ENCODE data around the gene UQCC2. TPM values are rescaled to one million over a fixed set of nuclear protein-coding genes. Genes with fewer than 3 reads are reported as not detected.
A peak's percentile ranks its signal among the peaks of the same experiment; 100 is the strongest.

Gene UQCC2
- total RNA-seq, 1 experiment from 2014 or later = 48.9 TPM

DNA sequence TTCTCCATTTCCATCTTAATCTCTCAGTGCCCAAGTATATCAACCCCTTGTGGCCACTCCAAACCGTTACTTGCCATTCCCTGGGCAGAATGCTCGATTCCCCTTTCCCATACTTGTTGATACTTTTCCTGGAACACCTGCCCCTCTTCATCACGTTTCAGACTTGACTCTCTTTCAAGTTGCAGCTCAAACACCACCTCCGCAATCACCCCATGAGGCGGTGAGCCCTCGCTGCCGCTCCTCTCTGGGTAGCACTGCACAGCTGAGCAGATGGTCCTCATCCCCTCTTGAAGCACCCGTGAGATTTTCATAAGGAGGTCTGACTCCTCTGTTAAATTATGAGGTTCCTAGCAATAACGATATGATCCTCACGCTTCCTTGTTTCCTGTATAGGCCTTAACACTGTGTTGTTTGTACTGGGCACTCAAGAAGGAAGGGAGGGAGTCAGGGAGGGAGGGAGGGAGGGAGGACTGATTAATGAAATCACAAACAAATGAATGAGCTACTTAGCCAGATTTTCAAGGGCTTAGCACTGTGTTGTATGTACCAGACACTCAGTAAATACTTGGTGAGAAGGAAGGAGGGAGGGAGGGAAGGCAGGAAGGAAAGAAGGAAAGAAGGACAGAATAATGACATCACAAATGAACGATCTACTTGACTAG is 8.0 kb upstream of the UQCC2 start:
- no peaks in the 10 kb centered on the region for H3K79me2 ChIP-seq (ENCODE audit: low read length)
- H4K20me1 ChIP-seq (ENCODE audit: insufficient read depth, low read depth, low read length) = peaks cover 9% of the 10 kb centered on the region; the same call in 1 of the 2 replicates
- no peak overlapping the region for H2AFZ ChIP-seq (ENCODE audit: low read length)
- no peaks in the 10 kb centered on the region for H3K36me3 ChIP-seq (ENCODE audit: insufficient read depth, low read length)
- H3K9ac ChIP-seq (ENCODE audit: low read length) = no peak overlapping the region
- no peak overlapping the region for H3K4me2 ChIP-seq (ENCODE audit: low read depth, low read length, poor library complexity, severe bottlenecking)
- no peaks in the 10 kb centered on the region for H3K9me3 ChIP-seq (ENCODE audit: low read length)
- DNase-seq = no peak
- H3K9me2 ChIP-seq (replicated peaks; ENCODE audit: insufficient read depth, low read length) = no peaks in the 10 kb centered on the region
- no peak overlapping the region for H3K4me3 ChIP-seq (ENCODE audit: low read length)
- H3K4me1 ChIP-seq (ENCODE audit: low read length) = peaks cover 17% of the 10 kb centered on the region
- H3K27ac ChIP-seq (ENCODE audit: low read length) = no peak overlapping the region
- H3K27me3 ChIP-seq (ENCODE audit: low read length) = no peaks in the 10 kb centered on the region

DNA sequence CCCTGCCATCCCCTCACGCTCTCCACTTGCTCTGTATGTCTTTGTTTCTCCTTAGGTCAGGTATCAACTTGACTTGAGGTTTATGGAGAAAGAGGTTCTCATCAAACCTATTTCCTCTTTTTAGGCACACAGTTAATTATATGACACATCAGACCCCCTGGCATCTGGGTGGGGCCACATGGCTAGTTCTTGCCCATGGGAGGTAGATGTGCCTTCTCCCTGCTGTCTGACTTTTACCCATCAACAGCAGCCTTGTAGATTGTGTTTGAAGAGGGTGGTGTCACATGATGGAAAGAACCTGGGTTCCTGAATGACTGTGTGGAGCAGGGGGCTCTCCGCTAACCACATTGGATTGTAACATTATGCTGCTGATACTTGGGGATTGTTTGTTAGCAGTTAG is 7.2 kb upstream of the UQCC2 start:
- Histone ChIP-seq H3K79me2 (ENCODE audit: low read length) (no peaks in the 10 kb centered on the region), H3K4me1 (ENCODE audit: low read length) (peaks cover 17% of the 10 kb centered on the region), H3K27ac (ENCODE audit: low read length) (no peak overlapping the region), H3K36me3 (ENCODE audit: insufficient read depth, low read length) (no peaks in the 10 kb centered on the region), H2AFZ (ENCODE audit: low read length) (no peak overlapping the region), H4K20me1 (ENCODE audit: insufficient read depth, low read depth, low read length) (peaks cover 11% of the 10 kb centered on the region; the same call in 1 of the 2 replicates), H3K4me2 (ENCODE audit: low read depth, low read length, poor library complexity, severe bottlenecking) (no peak overlapping the region), H3K9ac (ENCODE audit: low read length) (no peak overlapping the region), H3K4me3 (ENCODE audit: low read length) (no peak overlapping the region), H3K9me2 (replicated peaks; ENCODE audit: insufficient read depth, low read length) (no peaks in the 10 kb centered on the region), H3K27me3 (ENCODE audit: low read length) (no peaks in the 10 kb centered on the region), H3K9me3 (ENCODE audit: low read length) (no peaks in the 10 kb centered on the region)
- DNase-seq = no peak

GRCh38 chr6:33717934-33718455 is 6.5 kb upstream of the UQCC2 start:
- Histone ChIP-seq H3K27ac (ENCODE audit: low read length) (no peak overlapping the region), H3K4me3 (ENCODE audit: low read length) (no peak overlapping the region), H3K4me2 (ENCODE audit: low read depth, low read length, poor library complexity, severe bottlenecking) (no peak overlapping the region), H2AFZ (ENCODE audit: low read length) (no peak overlapping the region), H4K20me1 (ENCODE audit: insufficient read depth, low read depth, low read length) (0 out of 2 replicates have a peak, but pooled peaks cover 9% of the 10 kb centered on the region), H3K9me3 (ENCODE audit: low read length) (no peaks in the 10 kb centered on the region), H3K79me2 (ENCODE audit: low read length) (no peaks in the 10 kb centered on the region), H3K36me3 (ENCODE audit: insufficient read depth, low read length) (no peaks in the 10 kb centered on the region), H3K27me3 (ENCODE audit: low read length) (no peaks in the 10 kb centered on the region), H3K9ac (ENCODE audit: low read length) (no peak overlapping the region), H3K9me2 (replicated peaks; ENCODE audit: insufficient read depth, low read length) (no peaks in the 10 kb centered on the region), H3K4me1 (ENCODE audit: low read length) (peaks cover 17% of the 10 kb centered on the region)
- no peak for DNase-seq

DNA sequence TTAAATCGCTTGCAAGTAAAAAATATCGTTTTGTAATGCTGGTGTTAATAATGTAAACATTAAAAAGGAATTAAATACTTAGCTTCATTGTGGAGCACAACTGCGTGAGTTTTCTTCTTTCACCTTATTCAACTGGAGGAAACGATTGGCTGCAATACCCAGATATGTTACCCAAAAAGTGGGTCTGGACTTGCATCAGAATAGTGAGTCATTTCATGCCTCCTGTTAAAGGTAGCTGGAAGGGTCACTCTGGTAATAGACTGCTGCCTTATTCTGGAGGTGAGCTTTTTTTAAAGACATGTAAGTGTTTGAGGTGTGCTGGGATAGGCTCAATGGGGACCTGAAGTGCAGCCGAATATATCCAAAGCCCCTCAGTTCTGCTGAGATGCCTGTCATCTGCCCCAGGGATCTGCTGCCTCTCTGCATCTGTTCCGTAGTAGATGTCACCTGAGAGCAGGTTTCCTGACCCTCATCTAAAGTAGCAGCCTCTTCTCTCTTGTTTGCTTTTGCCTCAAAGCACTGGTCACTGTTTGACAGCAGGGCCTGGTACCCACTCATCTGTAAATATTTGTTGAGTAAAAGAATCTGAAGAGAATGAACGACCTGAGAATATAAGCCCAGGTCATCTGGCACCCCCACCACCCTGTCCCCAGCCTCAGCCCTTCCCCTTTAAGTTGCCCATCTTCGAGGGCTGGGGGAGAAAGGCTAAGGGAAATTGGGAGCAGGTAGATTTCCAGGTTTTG is 5.6 kb upstream of the UQCC2 start:
- H3K4me1 ChIP-seq (ENCODE audit: low read length) = peaks cover 17% of the 10 kb centered on the region
- no peaks in the 10 kb centered on the region for H3K36me3 ChIP-seq (ENCODE audit: insufficient read depth, low read length)
- H3K4me2 ChIP-seq (ENCODE audit: low read depth, low read length, poor library complexity, severe bottlenecking) = no peak overlapping the region
- no peak overlapping the region for H3K4me3 ChIP-seq (ENCODE audit: low read length)
- no peaks in the 10 kb centered on the region for H3K9me2 ChIP-seq (replicated peaks; ENCODE audit: insufficient read depth, low read length)
- no peak overlapping the region for H2AFZ ChIP-seq (ENCODE audit: low read length)
- no peaks in the 10 kb centered on the region for H3K27me3 ChIP-seq (ENCODE audit: low read length)
- no peak overlapping the region for H3K27ac ChIP-seq (ENCODE audit: low read length)
- no peaks in the 10 kb centered on the region for H3K9me3 ChIP-seq (ENCODE audit: low read length)
- H3K79me2 ChIP-seq (ENCODE audit: low read length) = no peaks in the 10 kb centered on the region
- DNase-seq = no peak
- H3K9ac ChIP-seq (ENCODE audit: low read length) = no peak overlapping the region
- H4K20me1 ChIP-seq (ENCODE audit: insufficient read depth, low read depth, low read length) = 0 out of 2 replicates have a peak, but pooled peaks cover 9% of the 10 kb centered on the region

- H3K9me2 ChIP-seq (replicated peaks; ENCODE audit: insufficient read depth, low read length) = no peaks in the 10 kb centered on the region
- H3K36me3 ChIP-seq (ENCODE audit: insufficient read depth, low read length) = no peaks in the 10 kb centered on the region
- H2AFZ ChIP-seq (ENCODE audit: low read length) = no peak overlapping the region
- H3K9ac ChIP-seq (ENCODE audit: low read length) = no peak overlapping the region
- no peak overlapping the region for H3K27ac ChIP-seq (ENCODE audit: low read length)
- DNase-seq = no peak
- H3K4me3 ChIP-seq (ENCODE audit: low read length) = no peak overlapping the region
- no peak overlapping the region for H3K4me2 ChIP-seq (ENCODE audit: low read depth, low read length, poor library complexity, severe bottlenecking)
- H4K20me1 ChIP-seq (ENCODE audit: insufficient read depth, low read depth, low read length) = 0 out of 2 replicates have a peak, but pooled peaks cover 9% of the 10 kb centered on the region
- H3K4me1 ChIP-seq (ENCODE audit: low read length) = peaks cover 14% of the 10 kb centered on the region
- H3K27me3 ChIP-seq (ENCODE audit: low read length) = no peaks in the 10 kb centered on the region
- no peaks in the 10 kb centered on the region for H3K9me3 ChIP-seq (ENCODE audit: low read length)
- no peaks in the 10 kb centered on the region for H3K79me2 ChIP-seq (ENCODE audit: low read length)
These were observed 4.9 kb upstream of the UQCC2 start for GRCh38 chr6:33716379-33716778.

DNA sequence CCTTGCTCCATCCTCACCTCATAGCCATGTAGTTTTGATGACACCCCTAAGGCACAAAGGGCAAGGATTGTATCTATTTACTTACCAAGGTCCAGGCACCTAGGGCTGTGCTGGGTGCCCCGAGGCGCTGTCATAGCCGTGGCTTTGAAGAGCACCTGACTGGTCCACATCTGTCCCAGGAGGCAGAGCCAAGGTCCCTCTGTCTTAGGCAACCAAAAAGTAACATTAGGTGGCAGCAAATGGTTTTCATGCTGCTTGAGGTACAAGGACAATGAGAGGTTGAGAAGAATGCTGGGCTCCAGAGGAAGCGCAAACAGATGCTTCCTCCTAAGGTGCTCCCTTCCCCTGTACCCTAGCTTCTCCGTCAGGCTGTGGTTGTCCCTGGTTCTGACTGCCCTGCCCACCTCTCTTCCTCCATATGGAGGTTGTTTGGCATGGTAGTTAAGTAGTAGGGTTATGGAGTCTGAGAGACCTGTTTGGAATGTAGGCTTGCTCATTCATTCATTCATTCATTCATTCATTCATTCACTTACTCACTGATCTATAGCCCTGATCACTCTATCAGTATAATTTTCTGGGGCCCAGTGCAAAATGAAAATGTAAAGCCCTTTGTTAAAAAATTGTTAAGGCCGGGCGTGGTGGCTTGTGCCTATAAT is 3.0 kb upstream of the UQCC2 start:
- Histone ChIP-seq H3K4me2 (ENCODE audit: low read depth, low read length, poor library complexity, severe bottlenecking) (no peak overlapping the region), H3K27me3 (ENCODE audit: low read length) (no peaks in the 10 kb centered on the region), H3K4me3 (ENCODE audit: low read length) (no peak overlapping the region), H4K20me1 (ENCODE audit: insufficient read depth, low read depth, low read length) (0 out of 2 replicates have a peak, but pooled peaks cover 4% of the 10 kb centered on the region), H3K36me3 (ENCODE audit: insufficient read depth, low read length) (peaks cover 6% of the 10 kb centered on the region; the same call in 1 of the 2 replicates), H2AFZ (ENCODE audit: low read length) (no peak overlapping the region), H3K4me1 (ENCODE audit: low read length) (peaks cover 23% of the 10 kb centered on the region), H3K9me2 (replicated peaks; ENCODE audit: insufficient read depth, low read length) (no peaks in the 10 kb centered on the region), H3K27ac (ENCODE audit: low read length) (no peak overlapping the region), H3K9me3 (ENCODE audit: low read length) (no peaks in the 10 kb centered on the region), H3K79me2 (ENCODE audit: low read length) (peaks cover 17% of the 10 kb centered on the region), H3K9ac (ENCODE audit: low read length) (no peak overlapping the region)
- peak; percentile 71 for DNase-seq

- no peak overlapping the region for H2AFZ ChIP-seq (ENCODE audit: low read length)
- H3K9me2 ChIP-seq (replicated peaks; ENCODE audit: insufficient read depth, low read length) = no peaks in the 10 kb centered on the region
- H3K9ac ChIP-seq (ENCODE audit: low read length) = no peak overlapping the region
- no peak overlapping the region for H3K4me3 ChIP-seq (ENCODE audit: low read length)
- DNase-seq = no peak
- no peaks in the 10 kb centered on the region for H3K27me3 ChIP-seq (ENCODE audit: low read length)
- peaks cover 11% of the 10 kb centered on the region; the same call in 1 of the 2 replicates for H3K36me3 ChIP-seq (ENCODE audit: insufficient read depth, low read length)
- H3K4me1 ChIP-seq (ENCODE audit: low read length) = peaks cover 29% of the 10 kb centered on the region
- no peaks in the 10 kb centered on the region for H3K9me3 ChIP-seq (ENCODE audit: low read length)
- H4K20me1 ChIP-seq (ENCODE audit: insufficient read depth, low read depth, low read length) = 0 out of 2 replicates have a peak, but pooled peaks cover 4% of the 10 kb centered on the region
- no peak overlapping the region for H3K4me2 ChIP-seq (ENCODE audit: low read depth, low read length, poor library complexity, severe bottlenecking)
- H3K27ac ChIP-seq (ENCODE audit: low read length) = no peak overlapping the region
- peaks cover 24% of the 10 kb centered on the region for H3K79me2 ChIP-seq (ENCODE audit: low read length)
These were observed 2.3 kb upstream of the UQCC2 start for GRCh38 chr6:33713786-33714185.

DNA sequence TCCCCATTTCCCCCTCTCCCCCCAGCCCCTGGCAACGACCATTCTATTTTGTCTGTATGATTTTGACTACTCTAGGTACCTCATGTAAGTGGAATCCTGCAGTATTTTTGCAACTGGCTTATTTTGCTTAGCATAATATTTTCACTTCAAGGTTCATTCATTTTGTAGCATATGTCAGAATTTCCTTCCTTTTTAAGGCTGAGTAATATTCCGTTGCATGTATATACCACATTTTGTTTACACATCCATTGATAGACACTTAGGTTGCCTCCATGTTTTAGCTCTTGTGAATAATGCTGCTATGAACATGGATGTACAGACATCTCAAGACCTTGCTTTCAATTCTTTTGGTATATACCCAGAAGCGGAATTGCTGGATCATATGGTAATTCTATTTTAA is 1.4 kb upstream of the UQCC2 start:
- no peak overlapping the region for H3K4me3 ChIP-seq (ENCODE audit: low read length)
- 0 out of 2 replicates have a peak, but pooled peaks cover 4% of the 10 kb centered on the region for H4K20me1 ChIP-seq (ENCODE audit: insufficient read depth, low read depth, low read length)
- H3K36me3 ChIP-seq (ENCODE audit: insufficient read depth, low read length) = peaks cover 15% of the 10 kb centered on the region; the same call in 1 of the 2 replicates
- no peaks in the 10 kb centered on the region for H3K9me3 ChIP-seq (ENCODE audit: low read length)
- no peak overlapping the region for H2AFZ ChIP-seq (ENCODE audit: low read length)
- no peak for DNase-seq
- H3K9me2 ChIP-seq (replicated peaks; ENCODE audit: insufficient read depth, low read length) = no peaks in the 10 kb centered on the region
- no peak overlapping the region for H3K4me2 ChIP-seq (ENCODE audit: low read depth, low read length, poor library complexity, severe bottlenecking)
- no peak overlapping the region for H3K27ac ChIP-seq (ENCODE audit: low read length)
- peaks cover 29% of the 10 kb centered on the region for H3K4me1 ChIP-seq (ENCODE audit: low read length)
- peaks cover 27% of the 10 kb centered on the region for H3K79me2 ChIP-seq (ENCODE audit: low read length)
- H3K27me3 ChIP-seq (ENCODE audit: low read length) = no peaks in the 10 kb centered on the region
- no peak overlapping the region for H3K9ac ChIP-seq (ENCODE audit: low read length)

Measured in Karpas-422 (cell line).